ENCODE data around the gene C1orf167. TPM values are rescaled to one million over a fixed set of nuclear protein-coding genes. Genes with fewer than 3 reads are reported as not detected.

Gene C1orf167
- total RNA-seq, 2 donors from 2014 or later: not detected

- no peak overlapping the region for H3K4me3 Mint-ChIP-seq
- DNase-seq (ENCODE audit: low spot score) (peak; percentile 38), ATAC-seq (no peak)
- peaks cover 15% of the 10 kb centered on the region for H3K36me3 Mint-ChIP-seq
- no peaks in the 10 kb centered on the region for H3K9me3 Mint-ChIP-seq
- H3K27ac Mint-ChIP-seq: no peak overlapping the region
- no peaks in the 10 kb centered on the region for H3K4me1 Mint-ChIP-seq (ENCODE audit: low read depth in 2 of 2)
- H3K27me3 Mint-ChIP-seq: no peaks in the 10 kb centered on the region
Measured at GRCh38 chr1:11823366-11824137, 61.6 kb downstream of the C1orf167 start.

GRCh38 chr1:11825131-11825530 is 63.1 kb downstream of the C1orf167 start:
- DNase-seq (ENCODE audit: low spot score): peak; percentile 53
- H3K9me3 Mint-ChIP-seq: no peaks in the 10 kb centered on the region
- H3K27ac Mint-ChIP-seq: no peak overlapping the region
- H3K27me3 Mint-ChIP-seq: no peaks in the 10 kb centered on the region
- H3K36me3 Mint-ChIP-seq: peaks cover 6% of the 10 kb centered on the region
- H3K4me1 Mint-ChIP-seq (ENCODE audit: low read depth in 2 of 2): no peaks in the 10 kb centered on the region
- H3K4me3 Mint-ChIP-seq: no peak overlapping the region
- no peak for ATAC-seq

GRCh38 chr1:11826946-11827345 is 65.0 kb downstream of the C1orf167 start:
- Mint-ChIP-seq H3K4me3 (no peak overlapping the region), H3K36me3 (peaks cover 6% of the 10 kb centered on the region), H3K4me1 (ENCODE audit: low read depth in 2 of 2) (no peaks in the 10 kb centered on the region), H3K9me3 (no peaks in the 10 kb centered on the region), H3K27ac (no peak overlapping the region), H3K27me3 (no peaks in the 10 kb centered on the region)
- DNase-seq (ENCODE audit: low spot score) (peak; percentile 51), ATAC-seq (no peak)

- no peaks in the 10 kb centered on the region for H3K9me3 Mint-ChIP-seq
- H3K27ac Mint-ChIP-seq: no peak overlapping the region
- peaks cover 10% of the 10 kb centered on the region for H3K36me3 Mint-ChIP-seq
- H3K4me3 Mint-ChIP-seq: no peak overlapping the region
- DNase-seq (ENCODE audit: low spot score): peak; percentile 57
- H3K27me3 Mint-ChIP-seq: no peaks in the 10 kb centered on the region
- no peak for ATAC-seq
- H3K4me1 Mint-ChIP-seq (ENCODE audit: low read depth in 2 of 2): no peaks in the 10 kb centered on the region
Measured at GRCh38 chr1:11828511-11828910, 66.5 kb downstream of the C1orf167 start.

- H3K4me1 Mint-ChIP-seq (ENCODE audit: low read depth in 2 of 2): no peaks in the 10 kb centered on the region
- H3K27me3 Mint-ChIP-seq: no peaks in the 10 kb centered on the region
- ATAC-seq (no peak), DNase-seq (ENCODE audit: low spot score) (peak; percentile 22)
- H3K27ac Mint-ChIP-seq: no peak overlapping the region
- peaks cover 15% of the 10 kb centered on the region for H3K36me3 Mint-ChIP-seq
- no peaks in the 10 kb centered on the region for H3K9me3 Mint-ChIP-seq
- no peak overlapping the region for H3K4me3 Mint-ChIP-seq
Measured at GRCh38 chr1:11831945-11832725, 70.1 kb downstream of the C1orf167 start.

GRCh38 chr1:11833497-11833896 is 71.5 kb downstream of the C1orf167 start:
- Mint-ChIP-seq H3K27ac (no peak overlapping the region), H3K36me3 (peaks cover 10% of the 10 kb centered on the region), H3K9me3 (no peaks in the 10 kb centered on the region), H3K4me3 (no peak overlapping the region), H3K4me1 (ENCODE audit: low read depth in 2 of 2) (peaks cover under 1 to 1% of the 10 kb centered on the region in 2 donors), H3K27me3 (no peaks in the 10 kb centered on the region)
- ATAC-seq: no peak
- DNase-seq (ENCODE audit: low spot score): peak; percentile 42

- DNase-seq (ENCODE audit: low spot score) (peak; percentile 20), ATAC-seq (no peak)
- Mint-ChIP-seq H3K36me3 (peaks cover 9% of the 10 kb centered on the region), H3K27ac (no peak overlapping the region), H3K4me1 (ENCODE audit: low read depth in 2 of 2) (peaks cover 4 to 5% of the 10 kb centered on the region in 2 donors), H3K27me3 (no peaks in the 10 kb centered on the region), H3K9me3 (no peaks in the 10 kb centered on the region), H3K4me3 (no peak overlapping the region)
Measured at GRCh38 chr1:11833900-11834299, 71.9 kb downstream of the C1orf167 start.

GRCh38 chr1:11835441-11836225 is 73.6 kb downstream of the C1orf167 start:
- H3K27ac Mint-ChIP-seq: no peak overlapping the region
- peaks cover 9% of the 10 kb centered on the region for H3K36me3 Mint-ChIP-seq
- H3K27me3 Mint-ChIP-seq: no peaks in the 10 kb centered on the region
- DNase-seq (ENCODE audit: low spot score) (peak; percentile 45), ATAC-seq (no peak)
- no peak overlapping the region for H3K4me3 Mint-ChIP-seq
- H3K4me1 Mint-ChIP-seq (ENCODE audit: low read depth in 2 of 2): peaks cover 5 to 6% of the 10 kb centered on the region in 2 donors
- H3K9me3 Mint-ChIP-seq: no peaks in the 10 kb centered on the region

- H3K4me3 Mint-ChIP-seq: no peak overlapping the region
- ATAC-seq: no peak
- DNase-seq (ENCODE audit: low spot score): peak; percentile 60
- no peaks in the 10 kb centered on the region for H3K27me3 Mint-ChIP-seq
- no peak overlapping the region for H3K27ac Mint-ChIP-seq
- peaks cover 5 to 6% of the 10 kb centered on the region in 2 donors for H3K4me1 Mint-ChIP-seq (ENCODE audit: low read depth in 2 of 2)
- H3K9me3 Mint-ChIP-seq: no peaks in the 10 kb centered on the region
- H3K36me3 Mint-ChIP-seq: peaks cover 9% of the 10 kb centered on the region
Measured at GRCh38 chr1:11836955-11837766, 75.2 kb downstream of the C1orf167 start.

GRCh38 chr1:11837767-11838348 is 75.9 kb downstream of the C1orf167 start:
- peak; percentile 25 for DNase-seq (ENCODE audit: low spot score)
- Mint-ChIP-seq H3K36me3 (peaks cover 5% of the 10 kb centered on the region), H3K27me3 (no peaks in the 10 kb centered on the region), H3K9me3 (no peaks in the 10 kb centered on the region), H3K4me1 (ENCODE audit: low read depth in 2 of 2) (peaks cover 5 to 6% of the 10 kb centered on the region in 2 donors), H3K4me3 (no peak overlapping the region), H3K27ac (no peak overlapping the region)
- ATAC-seq: no peak

GRCh38 chr1:11838349-11839272 is 76.6 kb downstream of the C1orf167 start:
- peaks cover 5% of the 10 kb centered on the region for H3K36me3 Mint-ChIP-seq
- peak; percentile 78 to 79 for ATAC-seq
- no peaks in the 10 kb centered on the region for H3K27me3 Mint-ChIP-seq
- DNase-seq (ENCODE audit: low spot score): no peak
- no peaks in the 10 kb centered on the region for H3K9me3 Mint-ChIP-seq
- no peak overlapping the region for H3K27ac Mint-ChIP-seq
- no peak overlapping the region for H3K4me3 Mint-ChIP-seq
- H3K4me1 Mint-ChIP-seq (ENCODE audit: low read depth in 2 of 2): peaks cover 5 to 6% of the 10 kb centered on the region in 2 donors
